Spinal cord (tissue), 10 donors: ENCODE measurements around the gene NAXE. TPM values are rescaled to one million over a fixed set of nuclear protein-coding genes. Genes with fewer than 3 reads are reported as not detected.

ENCODE experiments used
- DNase-seq, 6 donors: peaks; one replicate each; pipeline versions ENCODE4 v3.0.0 to v3.0.0-alpha.2; 2013 to 2015; ENCODE audit warnings: low spot score in 6 of 6, low read depth in 4 of 6
- H3K27ac ChIP-seq: one replicate; pipeline ENCODE4 v1.5.1; 2013; ENCODE audit warnings: low read depth, low read length, control low read depth
- H3K27me3 ChIP-seq: one replicate; pipeline ENCODE4 v1.6.1; 2013; ENCODE audit warnings: low read length; ENCODE audit not compliant: control insufficient read depth, insufficient read depth
- H3K36me3 ChIP-seq: one replicate; pipeline ENCODE4 v1.6.1; 2013; ENCODE audit warnings: low read length; ENCODE audit not compliant: control insufficient read depth, insufficient read depth
- H3K4me1 ChIP-seq: one replicate; pipeline ENCODE4 v1.6.1; 2013; ENCODE audit warnings: low read length; ENCODE audit not compliant: control insufficient read depth, insufficient read depth
- H3K4me3 ChIP-seq: one replicate; pipeline ENCODE4 v1.5.1; 2013; ENCODE audit warnings: low read depth, low read length, control low read depth
- H3K9me3 ChIP-seq: one replicate; pipeline ENCODE4 v1.6.1; 2013; ENCODE audit warnings: low read length; ENCODE audit not compliant: control insufficient read depth, insufficient read depth
- WGBS: methylation state at CpG from one replicate; pipeline ENCODE4 v1.1.5; 2013; ENCODE audit warnings: missing lambda C conversion rate; ENCODE audit not compliant: insufficient coverage; 5-methylcytosine and 5-hydroxymethylcytosine counted together
- polyA plus RNA-seq, 2 donors: library from polyadenylated mRNA; unstranded; fragments of 120-200 nt; gene quantifications; one replicate each; pipeline ENCODE4 v1.2.1, GENCODE V29; 2013; ENCODE audit not compliant: insufficient read length in 2 of 2
- total RNA-seq, 2 donors: library from RNA; depleted of rRNA in 1 of 2; stranded (reverse); fragments of 120-200 nt in 1 of 2; fragments of >200 nt in 1 of 2; gene quantifications; one replicate each; pipeline versions ENCODE4 v1.2.3 to v1.2.4, GENCODE V29; 2013 to 2014
- donor health status: healthy.

The NAXE gene
- total and polyA plus RNA-seq, 4 donors, result 53.5 to 113 (median 107) TPM

- H3K9me3 ChIP-seq, result no peaks in the 10 kb centered on the region
- H3K27ac ChIP-seq, result no peak overlapping the region
- H3K27me3 ChIP-seq, result no peaks in the 10 kb centered on the region
- 100% methylated on average over 1 of the region's 5 CpGs for WGBS
- no peak for DNase-seq
- H3K4me1 ChIP-seq, result peaks cover 24% of the 10 kb centered on the region
- H3K4me3 ChIP-seq, result no peak overlapping the region
- H3K36me3 ChIP-seq, result peaks cover 9% of the 10 kb centered on the region
Observed at GRCh38 chr1:156589546-156589945, 2.0 kb upstream of the NAXE start.

- H3K36me3 ChIP-seq, result peaks cover 18% of the 10 kb centered on the region
- H3K4me1 ChIP-seq, result peaks cover 32% of the 10 kb centered on the region
- H3K27me3 ChIP-seq, result no peaks in the 10 kb centered on the region
- 87% methylated on average over 2 of the region's 10 CpGs for WGBS
- H3K4me3 ChIP-seq, result peak overlapping the region; percentile 87
- DNase-seq, result no peak
- no peak overlapping the region for H3K27ac ChIP-seq
- H3K9me3 ChIP-seq, result no peaks in the 10 kb centered on the region
Observed at GRCh38 chr1:156590326-156591180, 1.0 kb upstream of the NAXE start.

DNA sequence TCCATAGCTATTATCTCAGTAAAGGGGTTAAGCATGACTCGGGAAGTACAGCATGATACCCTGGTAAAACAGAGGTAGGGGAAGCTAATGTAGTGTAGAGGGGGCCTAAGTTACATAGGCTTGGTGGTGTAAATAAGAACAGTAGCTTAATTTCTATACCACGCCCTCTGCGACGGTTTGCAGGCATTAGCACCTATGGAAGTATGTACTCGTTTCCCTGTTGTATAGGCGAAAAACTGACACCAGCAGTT is 470 bp upstream of the NAXE start:
- H3K27ac ChIP-seq, result peak overlapping the region; percentile 19

GRCh38 chr1:156592158-156592909 is 758 bp downstream of the NAXE start:
- no peaks in the 10 kb centered on the region for H3K27me3 ChIP-seq
- 39% methylated on average over 8 of the region's 16 CpGs for WGBS
- peak overlapping the region; percentile 87 for H3K4me3 ChIP-seq
- H3K9me3 ChIP-seq, result no peaks in the 10 kb centered on the region
- H3K4me1 ChIP-seq, result peaks cover 36% of the 10 kb centered on the region
- peaks cover 35% of the 10 kb centered on the region for H3K36me3 ChIP-seq
- no peak for DNase-seq
- peak overlapping the region; percentile 69 for H3K27ac ChIP-seq

More for the DNA sequence above, 470 bp upstream of the NAXE start:
- no peak for DNase-seq
- peaks cover 23% of the 10 kb centered on the region for H3K36me3 ChIP-seq
- 0% methylated on average over 1 of the region's 6 CpGs for WGBS
- no peaks in the 10 kb centered on the region for H3K27me3 ChIP-seq
- peaks cover 36% of the 10 kb centered on the region for H3K4me1 ChIP-seq
- H3K9me3 ChIP-seq, result no peaks in the 10 kb centered on the region
- peak overlapping the region; percentile 87 for H3K4me3 ChIP-seq

GRCh38 chr1:156592910-156593660 is 1.5 kb downstream of the NAXE start:
- H3K36me3 ChIP-seq, result peaks cover 42% of the 10 kb centered on the region
- peak in 1 of 6 donors; percentile 3 for DNase-seq
- no peak overlapping the region for H3K27ac ChIP-seq
- no peak overlapping the region for H3K4me3 ChIP-seq
- H3K27me3 ChIP-seq, result no peaks in the 10 kb centered on the region
- WGBS, result 55% methylated on average over 4 of the region's 8 CpGs
- H3K9me3 ChIP-seq, result no peaks in the 10 kb centered on the region
- H3K4me1 ChIP-seq, result peaks cover 36% of the 10 kb centered on the region

DNA sequence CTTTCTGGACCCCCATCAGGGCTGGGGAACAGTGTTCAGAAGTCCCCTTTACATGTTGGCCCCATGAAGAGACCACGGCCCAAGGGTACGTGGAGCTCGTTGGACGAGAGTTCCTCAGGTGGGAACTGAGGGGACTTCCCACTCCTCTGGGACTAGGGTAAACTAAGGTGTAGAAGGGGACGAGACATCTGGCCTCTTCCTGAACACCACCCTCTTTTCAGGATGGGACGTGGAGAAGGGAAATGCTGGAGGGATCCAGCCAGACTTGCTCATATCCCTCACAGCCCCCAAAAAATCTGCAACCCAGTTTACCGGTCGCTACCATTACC is 2.0 kb downstream of the NAXE start:
- Histone ChIP-seq H3K36me3 (peaks cover 48% of the 10 kb centered on the region), H3K27me3 (no peaks in the 10 kb centered on the region), H3K4me3 (no peak overlapping the region), H3K9me3 (no peaks in the 10 kb centered on the region), H3K27ac (peak overlapping the region; percentile 27), H3K4me1 (peaks cover 36% of the 10 kb centered on the region)
- 53% methylated on average over 2 of the region's 8 CpGs for WGBS
- no peak for DNase-seq

DNA sequence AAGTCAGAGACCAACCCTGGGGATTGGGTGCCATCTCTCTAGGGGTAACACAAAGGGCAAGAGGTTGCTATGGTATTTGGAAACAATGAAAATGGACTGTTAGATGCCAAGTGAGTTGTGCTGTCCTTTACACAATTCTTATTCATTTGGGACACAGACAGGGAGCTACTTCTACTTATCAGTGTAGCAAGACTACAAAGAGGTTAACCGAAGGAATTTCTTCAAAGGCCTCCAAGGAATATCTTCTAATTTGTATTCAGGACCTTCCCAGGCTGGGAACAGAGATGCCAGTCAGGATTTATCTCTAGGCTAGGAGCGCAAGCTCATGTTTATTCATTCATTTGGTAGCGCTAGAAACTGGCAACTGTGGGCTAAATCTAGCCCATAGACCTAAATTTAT is 2.6 kb downstream of the NAXE start:
- Histone ChIP-seq H3K4me3 (no peak overlapping the region), H3K36me3 (peaks cover 48% of the 10 kb centered on the region), H3K27ac (peak overlapping the region; percentile 27), H3K27me3 (no peaks in the 10 kb centered on the region), H3K9me3 (no peaks in the 10 kb centered on the region), H3K4me1 (peaks cover 36% of the 10 kb centered on the region)
- WGBS, result 0% methylated on average over 2 of the region's 3 CpGs
- DNase-seq, result peak in 2 of 6 donors; percentile 61 to 84

DNA sequence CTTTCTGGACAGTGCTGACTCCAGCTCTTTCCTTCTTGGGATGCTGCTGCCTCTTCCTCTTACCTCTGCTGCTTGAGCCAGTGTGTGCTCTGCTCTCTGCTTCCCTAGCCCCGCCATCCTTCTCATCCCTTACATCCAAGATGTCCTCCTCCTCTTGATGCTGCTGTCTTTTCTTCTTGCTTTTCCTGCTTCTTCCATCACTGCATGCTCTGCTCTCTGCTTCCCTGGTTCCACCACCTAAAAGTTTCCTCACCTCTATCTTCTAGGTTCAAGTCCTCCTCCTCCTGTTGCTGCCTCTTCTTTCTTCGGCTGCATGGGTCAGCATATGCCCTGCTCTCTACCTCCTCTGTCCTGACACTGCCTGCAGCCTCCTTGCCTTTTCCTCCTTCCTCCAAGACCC is 3.4 kb downstream of the NAXE start:
- peak overlapping the region; percentile 61 for H3K27ac ChIP-seq
- H3K9me3 ChIP-seq, result no peaks in the 10 kb centered on the region
- no peaks in the 10 kb centered on the region for H3K27me3 ChIP-seq
- WGBS, result 89% methylated on average over 2 of the region's 2 CpGs
- H3K4me1 ChIP-seq, result peaks cover 36% of the 10 kb centered on the region
- no peak overlapping the region for H3K4me3 ChIP-seq
- H3K36me3 ChIP-seq, result peaks cover 48% of the 10 kb centered on the region
- no peak for DNase-seq

DNA sequence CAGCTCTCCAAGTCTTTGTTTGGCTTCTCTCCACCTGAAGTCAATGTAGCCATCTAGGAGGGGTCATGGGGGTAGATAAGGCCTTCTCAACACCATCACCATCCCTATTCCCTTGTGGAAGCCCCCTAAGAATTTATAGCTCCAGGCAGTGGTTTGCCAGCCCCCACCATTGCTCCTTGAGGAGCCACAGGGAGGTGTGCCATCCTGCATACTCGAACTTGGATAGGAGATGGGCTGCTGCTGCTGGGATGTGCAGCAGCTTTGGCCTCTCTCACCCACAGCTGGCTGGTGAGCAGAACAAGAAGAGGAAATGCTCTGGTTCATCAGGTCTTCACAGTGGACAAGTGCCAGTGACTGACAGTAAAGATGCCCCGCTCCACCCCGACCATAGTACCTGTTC is 4.8 kb downstream of the NAXE start:
- Histone ChIP-seq H3K4me3 (no peak overlapping the region), H3K27ac (no peak overlapping the region), H3K27me3 (no peaks in the 10 kb centered on the region), H3K9me3 (no peaks in the 10 kb centered on the region), H3K4me1 (peaks cover 45% of the 10 kb centered on the region), H3K36me3 (peaks cover 48% of the 10 kb centered on the region)
- no peak for DNase-seq
- 90% methylated on average over 1 of the region's 3 CpGs for WGBS
